HG03378 (cell line): ENCODE data around the gene RAMP1.
"Not testable (repeated sequence)": the region's sequence is repeated elsewhere in the genome, so short reads cannot be mapped to it uniquely, and the experiment has no call there.

Source experiments
- ATAC-seq: cut with Tn5 transposase; IDR thresholded peaks from one replicate; pipeline ENCODE4 v1.9.1; 2021; ENCODE audit warnings: mild to moderate bottlenecking, moderate library complexity; ENCODE audit not compliant: unreplicated experiment

Gene RAMP1

GRCh38 chr2:237942513-237942899 is 83.1 kb downstream of the RAMP1 start:
- no peak for ATAC-seq

GRCh38 chr2:237943395-237944094 is 84.1 kb downstream of the RAMP1 start:
- ATAC-seq = no peak

- no peak for ATAC-seq
Measured at GRCh38 chr2:237944302-237944701, 84.9 kb downstream of the RAMP1 start.

GRCh38 chr2:237946423-237946822 is 87.0 kb downstream of the RAMP1 start:
- no peak for ATAC-seq

- ATAC-seq = not testable (repeated sequence)
Measured at GRCh38 chr2:237951354-237951753, 91.9 kb downstream of the RAMP1 start.

- ATAC-seq = no peak
Measured at GRCh38 chr2:237951878-237952277, 92.5 kb downstream of the RAMP1 start.

- ATAC-seq = no peak
Measured at GRCh38 chr2:237952851-237953250, 93.4 kb downstream of the RAMP1 start.

GRCh38 chr2:237955640-237956401 is 96.4 kb downstream of the RAMP1 start:
- no peak for ATAC-seq

GRCh38 chr2:237956402-237956736 is 96.9 kb downstream of the RAMP1 start:
- no peak for ATAC-seq

- ATAC-seq = no peak
Measured at GRCh38 chr2:237961637-237962036, 102.2 kb downstream of the RAMP1 start.
